GM19397 (cell line): ENCODE data around the gene JAML.
"Not testable (repeated sequence)": the region's sequence is repeated elsewhere in the genome, so short reads cannot be mapped to it uniquely, and the experiment has no call there.

Experiments
- ATAC-seq: cut with Tn5 transposase; IDR thresholded peaks from one replicate; pipeline ENCODE4 v1.9.1; 2021; ENCODE audit warnings: mild to moderate bottlenecking, moderate library complexity; ENCODE audit not compliant: unreplicated experiment

The JAML gene

DNA sequence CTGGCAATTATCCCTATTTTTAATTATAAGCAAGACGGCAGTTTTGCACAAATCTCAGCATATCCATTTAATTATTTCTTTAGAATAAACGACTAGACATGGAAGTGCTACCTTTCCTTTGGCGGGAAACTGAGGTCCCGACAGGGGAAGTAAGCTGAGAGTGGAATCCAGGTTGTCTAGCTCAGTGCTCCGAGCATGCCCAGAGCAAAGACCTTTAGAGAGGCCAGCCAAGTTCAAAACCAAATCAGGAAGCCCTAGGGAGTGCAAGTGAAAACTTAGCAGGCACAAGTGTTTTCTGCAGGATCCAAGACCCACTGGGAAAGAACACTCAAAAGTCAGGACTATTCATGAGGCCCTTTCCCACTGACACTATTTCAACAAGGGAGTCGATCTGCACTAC is 25.7 kb downstream of the JAML start:
- no peak for ATAC-seq

DNA sequence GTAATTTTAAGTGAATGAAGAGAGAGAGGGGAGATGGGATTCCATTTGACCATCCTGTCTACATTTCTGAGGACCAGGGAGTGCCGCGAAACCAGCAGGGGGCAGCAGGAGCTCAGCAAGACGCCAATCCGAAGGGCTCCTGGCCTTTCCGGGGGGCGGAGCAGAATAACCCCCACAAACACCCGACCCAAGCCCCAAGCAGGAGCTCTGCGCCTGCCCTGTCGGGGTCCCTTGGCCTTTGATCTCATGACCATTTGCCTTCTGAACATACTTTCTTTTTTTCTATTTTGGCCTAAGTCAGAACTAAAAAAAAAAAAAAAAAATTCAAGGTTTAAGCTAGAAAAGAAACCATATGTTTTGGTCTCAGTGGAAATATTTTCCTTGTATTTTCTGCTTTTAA is 26.4 kb downstream of the JAML start:
- no peak for ATAC-seq

DNA sequence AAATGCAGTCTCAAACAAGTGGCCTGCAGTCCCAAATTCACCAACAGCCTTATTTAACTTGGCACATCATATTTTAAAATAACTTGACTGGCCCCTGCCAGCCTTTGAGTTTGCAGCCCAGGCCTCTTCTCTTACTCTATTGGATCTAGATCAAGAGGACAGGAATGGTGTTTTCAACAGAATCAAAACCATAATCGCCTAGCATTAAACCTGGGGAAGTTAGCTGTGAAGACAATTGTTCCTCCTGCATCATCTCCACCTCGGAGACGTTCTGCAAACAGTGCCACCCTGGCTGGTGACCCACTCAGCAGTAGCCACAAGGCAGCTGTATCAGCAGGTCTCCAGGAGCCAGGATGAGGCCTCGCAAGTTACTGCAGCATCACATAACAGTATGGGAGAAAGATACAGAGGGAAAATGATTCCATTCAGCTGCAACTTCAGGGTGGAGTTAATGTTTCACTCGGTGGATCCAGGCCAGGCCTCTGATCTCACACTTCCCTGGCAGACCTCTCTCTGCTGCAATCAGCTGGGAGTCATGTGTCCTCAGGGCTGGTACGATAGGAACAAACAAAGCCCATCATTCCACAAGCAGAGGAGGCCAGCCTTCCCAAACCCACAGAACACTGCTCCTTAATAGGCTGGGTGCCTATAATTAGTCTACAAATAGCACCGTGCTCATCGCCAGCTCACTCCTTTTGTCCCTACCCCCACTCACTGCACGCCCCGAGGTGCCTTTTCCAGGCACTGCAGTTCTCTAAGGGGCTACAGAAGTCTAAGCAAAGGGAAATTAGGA is 29.8 kb downstream of the JAML start:
- ATAC-seq: no peak

DNA sequence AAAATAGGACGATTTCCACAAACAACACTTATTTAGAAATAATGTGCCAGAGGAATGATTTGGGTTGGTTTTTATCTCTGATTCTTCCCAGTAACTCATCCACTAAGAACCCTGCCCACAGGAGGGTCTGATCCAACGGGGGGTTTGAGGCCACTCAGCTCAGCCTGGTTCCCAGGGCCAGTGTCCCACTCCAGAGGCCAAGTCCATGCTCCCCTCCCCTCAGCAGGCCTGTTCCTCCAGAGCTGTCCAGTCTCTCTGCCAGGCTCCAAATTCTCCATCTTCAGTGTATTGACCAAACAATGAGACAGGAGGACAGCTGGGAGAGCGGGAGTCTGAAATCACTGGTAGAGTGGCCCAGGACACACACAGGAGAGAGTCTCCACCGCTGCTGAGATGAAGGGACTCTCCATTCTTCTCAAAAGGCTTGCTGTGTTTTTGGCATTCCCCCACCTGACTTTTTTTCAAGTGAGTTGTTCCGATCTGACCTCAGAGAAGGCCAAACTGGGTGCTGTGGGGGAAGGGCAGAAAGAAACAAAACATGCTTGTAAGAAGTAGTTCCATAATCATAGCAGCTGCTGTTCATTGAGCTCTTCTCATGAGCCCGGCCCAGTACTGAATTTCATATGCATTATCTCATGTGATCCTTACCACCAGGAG is 30.8 kb downstream of the JAML start:
- ATAC-seq: no peak

DNA sequence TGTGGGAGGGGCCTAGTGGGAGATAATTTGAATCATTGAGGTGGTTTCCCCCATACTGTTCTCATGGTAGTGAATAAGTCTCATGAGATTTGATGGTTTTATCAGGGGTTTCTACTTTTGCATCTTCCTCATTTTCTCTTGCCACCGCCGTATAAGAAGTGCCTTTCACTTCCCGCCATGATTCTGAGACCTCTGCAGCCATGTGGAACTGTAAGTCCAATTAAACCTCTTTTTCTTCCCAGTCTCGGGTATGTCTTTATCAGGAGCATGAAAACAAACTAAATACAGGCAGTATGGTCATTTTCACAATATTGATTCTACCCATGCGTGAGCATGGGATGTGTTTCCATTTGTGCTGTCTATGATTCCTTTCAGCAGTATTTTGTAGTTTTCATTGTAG is 32.0 kb downstream of the JAML start:
- ATAC-seq: not testable (repeated sequence)

DNA sequence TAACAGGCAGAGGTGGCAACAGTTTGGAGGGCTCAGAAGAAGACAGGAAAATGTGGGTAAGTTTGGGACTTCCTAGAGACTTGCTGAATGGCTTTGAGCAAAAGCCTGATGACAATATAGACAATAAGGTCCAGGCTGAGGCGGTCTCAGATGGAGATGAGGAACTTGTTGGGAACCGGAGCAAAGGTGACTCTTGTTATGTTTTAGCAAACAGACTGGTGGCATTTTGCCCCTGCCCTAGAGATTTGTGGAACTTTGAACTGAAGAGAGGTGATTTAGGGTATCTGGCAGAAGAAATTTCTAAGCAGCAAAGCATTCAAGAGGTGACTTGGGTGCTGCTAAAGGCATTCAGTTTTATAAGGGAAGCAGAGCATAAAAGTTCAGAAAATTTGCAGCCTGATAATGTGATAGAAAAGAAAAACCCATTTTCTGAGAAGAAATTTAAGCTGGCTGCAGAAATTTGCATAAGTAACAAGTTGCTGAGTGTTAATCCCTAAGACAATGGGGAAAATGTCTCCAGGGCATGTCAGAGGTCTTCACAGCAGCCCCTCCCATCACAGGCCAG is 33.8 kb downstream of the JAML start:
- ATAC-seq: not testable (repeated sequence)

DNA sequence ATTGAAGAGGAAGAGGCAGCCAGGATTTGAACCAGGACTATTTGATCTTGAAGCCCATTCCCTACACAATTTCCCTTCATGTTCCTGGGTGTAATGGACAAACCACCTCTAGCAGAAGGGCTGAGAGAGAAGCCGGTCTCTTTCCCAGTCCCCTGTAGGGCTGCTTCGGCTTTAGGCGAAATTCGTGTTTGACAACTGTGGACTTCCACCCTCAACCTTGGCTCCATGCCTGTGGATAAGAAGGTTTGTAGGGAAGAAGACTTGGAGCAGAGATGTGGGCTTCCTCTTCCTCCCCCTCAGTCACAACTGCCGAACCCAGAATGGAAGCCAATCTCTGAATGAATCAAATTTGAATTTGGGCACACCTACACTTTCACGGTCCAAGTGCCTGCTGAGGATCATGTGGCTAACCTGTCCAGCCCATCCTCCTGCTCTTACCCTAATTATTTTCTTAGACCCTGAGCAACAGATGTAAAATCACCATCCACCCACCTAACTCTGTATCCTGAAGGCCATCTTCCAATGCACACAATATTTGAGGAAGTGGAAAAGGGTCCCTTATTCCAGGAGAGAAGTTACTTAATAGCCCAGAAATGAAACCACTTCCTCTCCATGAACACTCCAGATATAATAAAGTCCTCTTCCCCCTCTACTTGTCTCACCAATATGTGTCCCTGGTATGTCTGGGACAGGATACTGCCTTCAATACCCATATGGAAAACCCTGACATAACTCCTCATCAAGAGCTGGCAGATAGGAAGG is 38.3 kb downstream of the JAML start:
- ATAC-seq: no peak

DNA sequence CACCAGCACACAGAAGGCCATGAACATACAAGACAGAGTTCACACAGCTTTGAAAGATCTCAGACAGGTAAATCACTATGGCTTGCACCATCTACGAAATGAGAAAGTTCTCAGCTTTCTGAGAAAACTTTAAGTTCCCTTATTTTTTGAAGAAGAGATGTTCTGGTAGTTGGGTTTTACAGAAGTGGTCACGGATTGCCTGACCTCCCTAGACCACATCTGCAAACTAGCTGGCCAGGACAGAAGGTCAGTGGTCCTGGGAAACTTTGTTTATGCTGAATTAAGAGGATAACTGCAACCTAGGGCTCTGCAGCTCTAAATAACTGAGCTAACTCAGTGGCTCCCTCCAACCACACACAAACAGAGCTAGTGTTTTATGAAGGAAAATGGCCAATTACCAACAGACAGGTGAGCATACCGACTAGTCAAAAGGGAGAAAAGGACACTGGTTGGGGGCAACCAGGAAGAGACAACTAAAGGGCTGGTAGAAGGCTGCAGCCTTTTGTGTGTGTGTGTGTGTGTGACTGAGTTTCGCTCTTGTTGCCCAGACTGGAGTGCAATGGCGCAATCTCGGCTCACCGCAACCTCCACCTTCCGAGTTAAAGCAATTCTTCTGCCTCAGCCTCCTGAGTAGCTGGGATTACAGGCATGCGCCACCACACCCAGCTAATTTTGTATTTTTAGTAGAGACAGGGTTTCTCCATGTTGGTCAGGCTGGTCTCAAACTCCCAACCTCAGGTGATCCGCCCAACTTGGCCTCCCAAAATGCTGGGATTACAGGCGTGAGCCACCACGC is 39.8 kb downstream of the JAML start:
- ATAC-seq: no peak

DNA sequence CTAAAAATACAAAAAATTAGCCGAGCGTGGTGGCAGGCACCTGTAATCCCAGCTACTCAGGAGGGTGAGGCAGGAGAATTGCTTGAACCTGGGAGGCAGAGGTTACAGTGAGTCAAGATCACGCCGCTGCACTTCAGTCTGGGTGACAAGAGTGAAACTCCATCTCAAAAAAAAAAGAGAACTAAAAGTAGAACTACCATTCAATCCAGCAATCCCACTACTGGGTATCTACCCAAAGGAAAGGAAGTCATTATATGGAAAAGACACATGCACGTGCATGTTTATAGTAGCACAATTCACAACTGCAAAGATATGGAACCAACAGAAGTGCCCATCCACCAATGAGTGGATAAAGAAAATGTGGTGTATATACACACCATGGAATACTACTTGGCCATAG is 41.1 kb downstream of the JAML start:
- ATAC-seq: not testable (repeated sequence)

DNA sequence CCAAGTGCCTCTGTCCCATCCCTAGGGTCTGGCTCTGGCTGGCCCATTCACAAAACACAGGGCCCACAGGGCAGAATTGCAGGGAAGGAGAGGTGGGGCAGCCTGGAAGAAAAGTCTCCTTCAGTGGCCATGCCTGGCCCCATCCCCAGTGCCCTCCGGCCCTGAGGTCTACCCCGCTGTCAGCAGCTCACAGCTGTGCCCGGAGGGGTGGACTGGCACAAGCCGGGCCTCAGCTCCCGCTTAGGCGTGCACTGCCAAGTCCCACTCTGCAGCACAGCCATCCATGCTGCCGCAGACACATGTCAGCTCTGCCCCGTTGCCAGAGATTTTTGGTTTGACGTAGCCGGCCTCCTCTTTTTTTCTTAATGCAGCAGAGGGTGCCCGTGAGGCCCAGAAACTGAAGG is 44.5 kb downstream of the JAML start:
- ATAC-seq: no peak

DNA sequence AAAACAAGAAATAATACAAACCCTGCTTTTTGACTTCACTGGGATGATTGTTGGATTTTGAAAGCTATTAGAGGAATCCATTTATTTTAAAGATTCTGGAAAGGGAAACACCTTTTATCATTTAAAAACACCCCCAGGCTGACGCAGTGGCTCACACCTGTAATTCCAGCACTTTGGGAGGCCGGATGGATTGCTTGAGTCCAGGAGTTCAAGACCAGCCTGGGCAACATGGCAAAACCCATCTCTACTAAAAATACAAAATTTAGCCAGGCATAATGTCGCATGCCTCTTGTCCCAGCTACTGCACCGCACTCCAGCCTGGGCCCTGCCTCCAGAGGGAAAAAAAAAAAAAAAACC is 48.1 kb downstream of the JAML start:
- ATAC-seq: no peak

DNA sequence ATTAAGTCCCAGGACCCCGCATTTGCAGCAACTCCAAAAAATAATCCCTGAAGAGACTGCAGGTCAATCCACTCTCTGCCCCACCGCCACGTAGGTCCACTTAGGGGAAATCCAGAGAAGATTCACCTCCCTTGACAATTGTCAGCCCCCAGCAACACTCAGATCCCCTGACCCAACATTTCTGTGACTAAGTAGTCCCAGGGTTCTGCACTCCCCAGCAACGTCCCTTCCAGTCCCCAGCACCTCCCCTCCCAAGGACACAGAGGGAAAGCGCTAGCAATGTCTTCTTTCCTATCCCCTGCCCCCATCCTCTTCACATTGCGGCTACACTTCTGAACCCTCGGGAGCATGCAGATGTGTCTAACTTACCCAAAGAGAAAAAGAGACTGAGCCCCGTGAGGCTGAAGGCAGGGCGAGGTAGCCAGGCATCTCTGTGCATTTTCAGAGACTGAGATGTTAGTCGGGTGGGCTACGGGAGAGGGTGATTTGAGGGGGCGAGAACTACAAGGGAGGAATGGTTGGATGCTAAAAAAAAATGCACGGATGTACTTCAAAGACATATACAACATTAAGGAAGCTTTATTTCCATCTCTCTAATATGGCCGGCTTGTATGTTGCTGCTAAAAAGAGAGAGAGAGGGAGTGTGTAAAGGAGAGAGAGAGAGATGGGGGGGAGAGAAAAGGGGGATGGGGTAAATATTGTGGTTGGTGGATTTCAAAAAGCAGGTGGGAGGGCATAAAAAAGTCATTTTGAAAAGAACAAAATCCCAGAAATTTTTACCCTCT is 48.6 kb downstream of the JAML start, which contains the start of gene SCN2B:
Gene SCN2B, minus strand, starts transcription at position 647 of the 785 bp plus-strand sequence. Its CDS starts 208 bp downstream, at position 439.
- no peak for ATAC-seq

DNA sequence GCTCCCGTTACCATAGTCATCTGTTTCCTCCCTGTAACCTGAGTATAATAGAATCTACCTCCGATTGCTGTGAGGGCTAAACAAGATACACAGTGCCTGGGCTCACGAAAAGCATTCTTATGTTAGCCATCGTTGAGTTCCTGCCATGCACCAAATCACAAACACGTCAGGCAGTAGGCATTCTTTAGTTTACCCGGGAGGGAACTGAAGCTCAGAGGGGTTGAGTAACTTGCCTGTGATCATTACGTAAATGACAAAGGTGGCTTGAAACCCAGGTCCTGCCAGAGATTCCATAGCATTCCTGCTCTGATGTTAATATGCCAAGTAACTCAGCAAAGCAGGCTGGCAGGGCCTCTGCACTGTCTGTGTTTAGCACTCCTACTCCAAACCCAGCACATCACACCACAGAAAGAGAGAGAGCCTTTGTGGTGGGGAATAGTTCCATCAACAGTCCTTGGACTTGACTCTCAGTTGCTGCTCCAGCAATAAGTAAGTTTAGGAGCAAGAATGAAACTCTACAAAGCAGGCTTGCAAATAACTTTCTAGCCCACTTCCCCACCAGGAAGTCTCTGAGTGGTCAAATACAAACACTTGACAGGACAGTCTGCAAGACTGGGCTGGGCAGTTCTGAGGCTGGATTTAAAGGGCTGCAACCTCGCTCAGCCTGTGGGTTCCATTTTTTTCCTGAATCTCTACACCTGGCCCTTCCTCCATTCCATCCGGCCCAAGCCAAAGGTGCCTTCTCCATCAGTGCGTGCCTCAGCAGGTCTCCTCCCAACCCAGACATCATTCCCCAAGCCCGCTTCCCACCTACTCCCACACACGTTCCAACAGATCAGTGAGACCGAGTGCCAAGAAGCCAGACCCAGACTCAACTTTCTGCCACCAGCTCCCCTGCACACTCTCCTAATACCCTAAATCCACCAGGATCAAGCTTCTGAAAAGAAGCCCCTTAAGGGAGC is 49.5 kb downstream of the JAML start:
- no peak for ATAC-seq

DNA sequence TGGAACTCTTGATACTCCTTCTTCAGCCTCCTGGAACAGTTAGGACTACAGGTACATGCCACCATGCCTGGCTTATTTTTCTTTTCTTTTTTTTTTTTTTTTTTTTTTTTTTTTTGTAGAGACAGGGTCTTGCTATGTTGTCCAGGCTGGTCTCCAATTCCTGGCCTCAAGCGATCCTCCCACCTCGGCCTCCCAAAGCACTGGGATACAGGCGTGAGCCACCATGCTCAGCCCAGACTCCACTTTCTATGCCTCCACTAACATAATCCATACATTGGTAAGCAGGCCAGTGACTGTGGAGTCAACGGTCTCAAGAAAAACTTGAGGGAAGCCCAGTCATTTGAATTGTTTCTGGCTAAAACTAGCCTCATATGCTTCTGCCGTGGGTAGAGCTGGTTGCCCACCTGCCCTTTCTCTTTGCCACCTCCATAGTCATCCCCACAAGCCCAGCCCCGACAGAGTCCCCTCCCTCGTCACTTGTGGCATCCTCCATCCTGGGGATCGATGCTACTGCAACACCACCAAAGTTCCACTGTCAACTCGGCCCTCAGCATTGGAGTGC is 50.7 kb downstream of the JAML start:
- ATAC-seq: no peak

DNA sequence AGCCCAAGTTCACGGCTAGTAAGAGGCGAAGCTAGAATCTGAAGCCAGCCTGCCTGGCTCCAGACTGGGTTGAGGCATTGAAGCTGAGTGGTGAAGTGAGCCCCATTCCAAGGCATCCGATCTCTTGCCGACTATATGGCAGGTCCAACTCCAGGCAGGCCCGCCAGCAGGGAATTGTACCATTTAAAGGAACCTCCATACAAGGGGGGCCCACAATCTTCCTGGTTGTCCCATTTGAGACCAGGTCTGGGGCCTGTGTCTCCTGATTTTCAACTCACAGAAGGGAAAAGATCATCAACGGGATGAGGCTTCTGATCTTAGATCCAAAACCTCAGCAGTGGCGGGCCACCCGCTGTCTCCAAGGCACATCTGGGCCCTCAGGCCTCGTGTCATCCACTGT is 52.5 kb downstream of the JAML start:
- ATAC-seq: no peak

DNA sequence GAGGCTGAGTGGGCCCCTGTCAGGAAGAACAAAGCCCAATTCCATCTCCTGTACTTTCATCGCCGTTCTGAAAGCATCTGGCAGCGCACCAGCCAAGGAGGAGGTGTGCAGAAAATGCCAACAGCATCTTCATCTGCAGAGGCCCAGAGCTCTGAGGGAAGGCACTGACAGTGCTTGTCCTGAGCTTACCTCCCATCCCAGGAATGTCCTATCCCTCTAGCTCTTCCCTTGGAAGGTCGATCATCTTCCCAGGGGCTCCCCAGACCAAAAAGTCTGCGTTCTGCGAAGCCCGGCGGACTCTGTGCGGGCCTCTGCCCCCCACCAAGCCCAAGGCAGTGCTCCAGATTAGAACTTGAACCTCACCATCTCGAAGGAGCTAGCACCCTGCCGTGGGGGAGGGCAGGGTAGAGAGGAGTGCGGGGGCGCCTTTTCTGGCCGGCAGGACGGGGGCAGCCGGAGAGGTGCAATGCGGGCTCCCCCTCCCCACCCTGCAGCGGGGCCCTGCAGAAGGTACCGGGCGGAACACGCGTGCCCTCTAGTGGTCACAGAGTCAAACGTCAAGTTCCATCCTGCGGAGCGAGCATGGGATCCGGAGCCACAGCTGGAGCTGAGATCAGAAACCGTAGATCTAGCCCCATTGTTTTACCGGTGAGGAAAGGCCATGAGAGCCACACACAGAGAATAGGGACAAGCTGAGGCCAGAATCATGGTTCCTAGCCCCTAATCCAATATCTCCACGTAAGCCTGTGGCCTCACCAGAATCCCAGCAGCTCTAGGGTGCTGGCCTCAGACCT is 53.3 kb downstream of the JAML start:
- ATAC-seq: no peak

DNA sequence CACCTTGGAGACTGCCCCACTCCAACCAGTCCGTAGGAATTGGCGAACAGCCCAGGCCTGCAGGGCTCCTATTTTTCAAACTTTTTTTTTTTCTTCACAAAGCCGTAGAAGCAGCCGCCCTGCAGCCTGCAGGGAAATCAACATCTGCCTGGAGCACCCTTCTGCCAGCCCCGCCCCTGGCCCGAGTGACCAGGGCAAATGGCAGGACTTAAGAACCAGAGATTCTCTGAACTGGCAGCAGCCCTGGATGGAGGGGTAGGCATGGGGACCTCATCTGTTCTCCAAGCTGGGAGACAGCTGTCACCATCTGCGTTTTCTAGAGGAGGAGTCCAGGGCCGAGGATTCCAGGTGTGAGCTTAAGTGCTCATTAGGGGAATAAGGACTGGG is 53.9 kb downstream of the JAML start:
- ATAC-seq: no peak

DNA sequence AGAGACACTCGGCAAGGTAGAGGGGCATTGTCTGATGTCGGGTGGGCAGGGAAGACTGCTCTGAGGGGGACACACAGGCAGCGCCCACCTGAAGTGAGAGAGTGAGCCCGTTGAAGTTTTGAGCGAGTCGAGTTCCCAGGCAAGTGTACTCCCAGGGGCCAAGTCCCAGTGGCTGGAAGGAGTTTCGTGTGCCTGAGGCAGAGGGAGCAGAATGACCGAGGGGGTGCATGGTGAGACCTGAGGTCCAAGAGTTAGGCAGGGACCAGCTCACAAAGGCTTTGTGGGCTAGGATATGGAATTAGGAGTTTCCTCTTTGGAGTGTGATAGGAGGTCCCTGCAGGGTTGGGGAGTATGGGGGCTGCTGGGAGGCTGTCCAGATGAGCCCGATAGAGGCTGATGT is 54.6 kb downstream of the JAML start:
- no peak for ATAC-seq
